HG03097 (cell line): ENCODE results near the gene WDR41.
"Not testable (repeated sequence)": the region's sequence is repeated elsewhere in the genome, so short reads cannot be mapped to it uniquely, and the experiment has no call there.

ENCODE experiments used
- ATAC-seq: cut with Tn5 transposase; IDR thresholded peaks from one replicate; pipeline ENCODE4 v1.9.1; 2021; ENCODE audit not compliant: unreplicated experiment, low FRiP score

Gene WDR41, protein sequence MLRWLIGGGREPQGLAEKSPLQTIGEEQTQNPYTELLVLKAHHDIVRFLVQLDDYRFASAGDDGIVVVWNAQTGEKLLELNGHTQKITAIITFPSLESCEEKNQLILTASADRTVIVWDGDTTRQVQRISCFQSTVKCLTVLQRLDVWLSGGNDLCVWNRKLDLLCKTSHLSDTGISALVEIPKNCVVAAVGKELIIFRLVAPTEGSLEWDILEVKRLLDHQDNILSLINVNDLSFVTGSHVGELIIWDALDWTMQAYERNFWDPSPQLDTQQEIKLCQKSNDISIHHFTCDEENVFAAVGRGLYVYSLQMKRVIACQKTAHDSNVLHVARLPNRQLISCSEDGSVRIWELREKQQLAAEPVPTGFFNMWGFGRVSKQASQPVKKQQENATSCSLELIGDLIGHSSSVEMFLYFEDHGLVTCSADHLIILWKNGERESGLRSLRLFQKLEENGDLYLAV

DNA sequence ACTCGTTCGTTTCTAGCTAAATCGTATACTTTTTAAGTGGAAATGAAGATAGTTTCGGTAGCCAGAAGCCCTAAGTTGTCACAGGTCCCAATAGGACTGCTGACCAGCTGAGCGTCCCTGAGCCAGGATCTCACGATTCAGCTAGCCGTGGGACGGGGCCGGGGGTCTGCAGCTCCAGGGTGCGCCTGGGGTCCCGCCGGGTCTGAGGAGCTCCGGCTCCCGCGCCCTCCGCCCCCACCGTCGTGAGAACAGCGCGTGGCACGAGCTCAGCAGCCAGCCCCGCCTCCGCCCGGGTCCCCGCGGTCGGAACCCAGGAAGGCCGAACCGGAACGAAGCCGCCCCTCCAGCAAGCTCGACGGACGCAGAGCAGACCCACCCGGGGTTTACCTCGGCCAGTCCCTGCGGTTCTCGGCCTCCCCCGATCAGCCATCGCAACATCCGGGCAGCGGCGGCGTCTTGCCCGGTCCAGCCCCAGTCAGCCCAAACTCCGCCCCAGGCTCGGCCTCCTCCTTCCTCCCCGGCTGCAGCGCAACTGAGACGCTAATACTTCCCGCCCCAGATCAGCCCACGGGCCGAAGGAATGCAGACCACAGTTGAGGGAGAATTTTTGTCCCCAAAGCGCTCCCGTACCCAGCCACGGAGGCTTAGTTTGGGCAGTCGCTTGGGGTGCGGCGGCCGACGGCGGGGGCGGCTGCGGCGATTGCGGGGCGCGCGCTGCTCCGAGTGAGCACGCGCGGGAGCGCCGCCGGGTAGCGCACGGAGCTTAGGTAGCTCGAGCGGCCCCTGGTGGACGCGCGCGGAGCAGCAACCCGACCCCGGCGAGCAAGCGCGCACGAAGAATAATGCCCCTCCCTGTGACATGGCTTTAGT, at the start of gene WDR41:
Gene WDR41, minus strand, starts transcription at position 534 of the 870 bp plus-strand sequence. Its CDS starts 96 bp downstream, at position 438.
- ATAC-seq, result peak; percentile 89

DNA sequence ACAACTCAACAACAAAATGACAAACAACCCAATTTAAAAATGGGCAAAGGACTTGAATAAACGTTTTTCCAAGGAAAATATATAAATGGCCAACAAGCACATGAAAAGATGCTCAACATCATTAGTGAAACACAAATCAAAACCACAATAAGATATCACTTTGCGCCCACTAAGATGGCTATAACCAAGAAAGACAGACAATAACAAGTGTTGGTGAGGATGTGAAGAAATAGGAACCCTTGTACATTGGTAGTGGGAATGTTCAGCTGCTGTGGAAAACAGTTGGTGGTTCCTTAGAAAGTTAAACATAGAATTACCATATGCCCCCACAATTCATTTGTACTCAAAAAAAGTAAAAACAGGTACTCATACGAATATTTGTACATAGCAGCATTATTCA, 39.2 kb upstream of the WDR41 start:
- ATAC-seq, result no peak

GRCh38 chr5:77518304-77518703, 26.2 kb upstream of the WDR41 start:
- ATAC-seq, result no peak

DNA sequence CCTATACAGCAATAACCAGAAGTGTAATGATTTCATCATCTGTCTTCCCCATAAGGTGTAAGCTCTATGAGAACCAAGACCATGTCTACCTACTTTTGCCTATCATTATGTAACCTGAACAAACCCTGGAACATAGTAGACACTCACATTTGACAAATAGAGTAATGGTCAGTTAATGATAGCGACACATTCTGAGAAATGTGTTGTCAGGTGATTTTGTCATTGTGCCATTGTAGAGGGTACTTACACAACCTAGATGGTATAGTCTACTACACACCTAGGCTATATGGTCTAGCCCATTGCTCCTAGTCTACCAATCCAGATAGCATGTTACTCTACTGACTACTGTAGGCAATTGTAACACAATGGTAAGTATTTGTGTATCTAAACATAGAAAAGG, 22.3 kb upstream of the WDR41 start:
- no peak for ATAC-seq

DNA sequence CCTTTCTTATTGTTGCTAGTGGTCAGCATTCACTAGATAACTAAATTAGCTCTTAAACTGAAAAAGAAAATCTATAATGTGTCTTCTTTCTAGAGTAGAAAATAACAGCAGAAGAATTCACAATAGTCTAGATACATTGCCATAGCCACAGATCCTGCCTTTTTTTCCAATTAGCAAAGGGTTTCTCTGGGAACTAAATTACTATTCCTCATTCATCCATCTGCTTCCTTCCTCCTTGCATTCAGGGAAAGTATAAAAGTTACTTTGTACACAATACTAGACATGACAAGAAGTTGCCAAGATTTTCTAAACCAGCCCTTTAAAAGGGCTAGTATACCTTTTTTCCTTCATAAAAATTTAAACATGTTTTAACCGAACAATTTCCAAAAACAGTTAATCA, 21.2 kb upstream of the WDR41 start:
- ATAC-seq, result no peak

DNA sequence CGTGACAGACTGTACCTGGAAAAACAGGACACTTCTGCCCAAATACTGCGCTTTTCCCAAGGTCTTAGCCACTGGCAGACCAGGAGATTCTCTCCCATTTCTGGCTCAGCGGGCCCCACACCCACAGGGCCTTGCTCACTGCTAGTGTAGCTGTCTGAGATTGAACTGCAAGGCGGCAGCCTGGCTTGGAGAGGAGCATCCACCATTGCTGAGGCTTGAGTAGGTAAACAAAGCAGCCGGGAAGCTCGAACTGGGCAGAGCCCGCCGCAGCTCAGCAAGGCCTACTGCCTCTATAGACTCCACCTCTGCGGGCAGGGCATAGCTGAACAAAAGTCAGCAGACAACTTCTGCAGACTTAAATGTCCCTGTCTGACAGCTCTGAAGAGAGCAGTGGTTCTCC, 9.0 kb upstream of the WDR41 start:
- not testable (repeated sequence) for ATAC-seq

DNA sequence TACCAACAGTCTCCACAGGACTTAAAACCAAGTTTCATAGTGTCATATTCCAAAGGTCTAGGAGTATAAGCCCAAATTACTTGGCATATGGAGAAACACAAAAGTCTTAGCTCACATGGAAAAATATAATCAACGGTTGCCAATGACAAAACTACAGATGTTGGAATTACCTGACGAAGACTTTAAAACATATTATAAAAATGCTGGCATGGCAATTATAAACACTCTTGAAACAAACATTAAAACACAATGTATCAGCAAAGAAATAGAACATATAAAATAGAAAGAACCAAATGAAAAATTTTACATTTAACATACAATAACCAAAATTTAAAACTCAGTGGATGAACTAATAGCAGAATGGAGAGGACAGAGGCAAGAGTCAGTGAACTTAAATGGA, 7.9 kb upstream of the WDR41 start:
- no peak for ATAC-seq

- ATAC-seq, result no peak
Measured at GRCh38 chr5:77499441-77499840, 7.3 kb upstream of the WDR41 start.

DNA sequence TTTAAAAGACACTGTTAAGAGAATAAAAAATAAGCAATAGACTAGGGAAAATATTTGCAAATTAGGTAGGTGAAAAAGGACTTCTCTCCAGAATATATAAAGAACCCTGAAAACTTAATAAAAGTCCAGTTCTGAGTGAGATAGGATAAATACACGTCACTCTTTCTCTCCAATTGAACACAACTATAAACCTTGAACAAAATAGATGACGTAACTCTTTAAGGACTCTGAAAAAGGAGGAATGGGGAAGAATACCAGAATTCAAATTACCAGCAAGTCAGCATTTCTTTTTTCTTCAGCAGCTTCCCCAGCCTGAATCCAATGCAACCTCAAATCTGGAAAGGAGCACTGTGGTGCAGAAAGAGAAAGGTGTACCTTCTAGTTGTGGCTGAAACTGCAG, 6.8 kb upstream of the WDR41 start:
- no peak for ATAC-seq

- ATAC-seq, result no peak
Measured at GRCh38 chr5:77494935-77495334, 2.8 kb upstream of the WDR41 start.

DNA sequence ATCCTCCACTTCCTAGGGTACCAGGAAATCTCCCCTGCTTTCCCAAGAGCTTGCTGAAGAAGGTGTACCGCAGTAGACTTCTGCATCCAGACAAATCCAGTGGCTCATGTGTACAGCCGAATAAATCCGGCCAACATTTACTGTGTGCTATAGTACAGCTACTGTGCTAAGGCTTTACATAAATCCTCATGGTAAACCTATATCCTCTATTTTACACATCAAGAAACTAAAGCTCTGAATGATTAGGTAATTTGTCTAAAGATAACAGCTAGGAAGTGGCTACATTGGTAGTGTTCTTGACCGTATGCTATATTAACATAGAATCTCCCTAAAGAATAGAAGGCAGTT, 511 bp upstream of the WDR41 start:
- ATAC-seq, result peak; percentile 14

GRCh38 chr5:77490741-77491344, 1.3 kb downstream of the WDR41 start:
- ATAC-seq, result not testable (repeated sequence)

GRCh38 chr5:77486344-77486962, 5.7 kb downstream of the WDR41 start:
- no peak for ATAC-seq

GRCh38 chr5:77483682-77484081, 8.4 kb downstream of the WDR41 start:
- no peak for ATAC-seq

GRCh38 chr5:77475041-77475440, 17.1 kb downstream of the WDR41 start:
- ATAC-seq, result not testable (repeated sequence)

GRCh38 chr5:77468875-77469274, 23.2 kb downstream of the WDR41 start:
- not testable (repeated sequence) for ATAC-seq

GRCh38 chr5:77463905-77464304, 28.2 kb downstream of the WDR41 start:
- ATAC-seq, result no peak

DNA sequence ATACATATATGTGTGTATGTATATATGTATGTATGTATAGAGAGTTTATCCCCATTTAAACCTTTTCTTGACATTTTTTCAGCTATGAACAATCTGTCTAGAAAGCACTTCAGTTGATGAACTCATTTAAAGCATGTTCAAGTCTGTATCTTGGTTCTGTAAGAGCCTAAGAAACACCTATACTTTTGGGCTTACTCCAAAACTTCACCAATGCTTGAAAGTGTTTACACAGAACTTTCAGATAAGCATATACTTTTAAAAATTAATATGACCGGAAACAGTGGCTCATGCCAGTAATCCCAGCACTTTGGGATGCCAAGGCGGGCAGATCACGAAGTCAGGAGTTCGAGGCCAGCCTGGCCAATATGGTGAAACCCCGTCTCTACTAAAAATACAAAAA, 30.8 kb downstream of the WDR41 start:
- ATAC-seq, result no peak

GRCh38 chr5:77454123-77454522, 38.0 kb downstream of the WDR41 start:
- no peak for ATAC-seq

GRCh38 chr5:77452351-77452750, 39.8 kb downstream of the WDR41 start:
- ATAC-seq, result no peak

DNA sequence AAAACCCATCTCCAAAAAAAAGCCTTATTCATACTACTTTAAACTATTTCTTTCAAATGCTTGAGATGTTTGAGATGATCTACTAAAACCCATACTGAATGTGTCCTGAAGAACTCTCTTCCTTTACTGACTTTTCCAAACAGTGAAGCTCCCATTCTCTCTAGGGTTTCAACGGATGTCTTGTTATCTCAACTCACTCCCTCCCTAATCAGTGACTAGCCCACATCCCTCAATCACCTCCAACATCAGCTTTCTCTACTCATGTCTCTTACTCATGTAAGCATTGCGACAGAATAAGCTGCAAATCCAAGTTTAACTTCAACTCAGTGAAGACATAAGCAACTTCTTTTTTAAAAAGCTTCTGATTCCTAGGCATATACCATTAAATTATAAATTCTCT, 42.1 kb downstream of the WDR41 start:
- no peak for ATAC-seq
